Neural progenitor cell (in vitro differentiated cells): Measurements from ENCODE around the gene THBS3.

Experiments
- CTCF ChIP-seq: fragments of 200-600 bp; sonication (generic); IDR thresholded peaks from 2 replicates; pipeline ENCODE4 v1.5.1; 2017; ENCODE audit warnings: antibody characterized with exemption, mild to moderate bottlenecking
- EZH2 ChIP-seq: fragments of 200-600 bp; sonication (generic); IDR thresholded peaks from 2 replicates; pipeline ENCODE4 v1.6.1; 2017; ENCODE audit warnings: antibody characterized with exemption, mild to moderate bottlenecking, moderate library complexity
- EZH2phosphoT487 ChIP-seq: fragments of 200-600 bp; sonication (generic); IDR thresholded peaks from 2 replicates; pipeline ENCODE4 v1.6.1; 2017; ENCODE audit warnings: antibody characterized with exemption

- peak; percentile 4 for TF ChIP-seq CTCF
- no peak for TF ChIP-seq EZH2phosphoT487
- no peak for TF ChIP-seq EZH2
Measured at GRCh38 chr1:155226910-155227260, 19.2 kb upstream of the THBS3 start.
